Peyer's patch (tissue), 4 donors: ENCODE results near the gene SNX10.

Source experiments
- CTCF ChIP-seq, 6 experiments: fragments of 450-650 bp in 4 of 6; fragments of 200-600 bp in 2 of 6; sonication (generic) in 1 of 6; IDR thresholded peaks; one replicate each; pipeline ENCODE4 v1.5.1; 2017 to 2019; ENCODE audit warnings: antibody characterized with exemption in 6 of 6, mild to moderate bottlenecking in 3 of 6, moderate library complexity in 1 of 6
- POLR2A ChIP-seq, 2 donors: fragments of 450-650 bp; IDR thresholded peaks; one replicate each; pipeline ENCODE4 v1.5.1; 2017; ENCODE audit warnings: antibody characterized with exemption in 2 of 2, mild to moderate bottlenecking in 2 of 2, moderate library complexity in 2 of 2

GRCh38 chr7:26340476-26341018 is 48.9 kb downstream of the SNX10 start:
- TF ChIP-seq POLR2A (IDR thresholded peaks at IDR 0.05) (no peak), CTCF (IDR thresholded peaks at IDR 0.05) (no peak)
